ENCODE measurements around the gene EFNA1. TPM values are rescaled to one million over a fixed set of nuclear protein-coding genes. Genes with fewer than 3 reads are reported as not detected.

Gene EFNA1
- total and polyA plus RNA-seq, 2 of the 13 experiments (the other 11 are each of a cell fraction or from before 2014, with no cell fraction given), result 81.8 to 874 TPM

GRCh38 chr1:155084722-155085503 lies 42.8 kb upstream of the EFNA1 start (continued):
- TF ChIP-seq MLXIP (CRISPR knock-in tag; IDR thresholded peaks at IDR 0.05; ENCODE audit: borderline replicate concordance), result no peak
- no peak for TF ChIP-seq ATF1 (CRISPR knock-in tag; IDR thresholded peaks at IDR 0.05)
- 0 out of 2 replicates have a peak, but pooled peaks have one; percentile 16 for TF ChIP-seq ZNF230 (CRISPR knock-in tag; IDR thresholded peaks at IDR 0.05)
- TF ChIP-seq CBFB (CRISPR knock-in tag; IDR thresholded peaks at IDR 0.05), result peak; percentile 80
- TF ChIP-seq JARID2 (CRISPR knock-in tag; IDR thresholded peaks at IDR 0.05; ENCODE audit: insufficient replicate concordance), result peak; percentile 62
- TF ChIP-seq ZSCAN12 (CRISPR knock-in tag; IDR thresholded peaks at IDR 0.05), result no peak
- TF ChIP-seq ZBTB14 (CRISPR knock-in tag; IDR thresholded peaks at IDR 0.05), result peak; percentile 56
- TF ChIP-seq KAT8 (CRISPR knock-in tag; IDR thresholded peaks at IDR 0.05), result peak; percentile 79
- no peak for TF ChIP-seq KDM4B (CRISPR knock-in tag; IDR thresholded peaks at IDR 0.05)
- no peak for TF ChIP-seq TAF1 (CRISPR knock-in tag; IDR thresholded peaks at IDR 0.05)
- TF ChIP-seq RBM39 (IDR thresholded peaks at IDR 0.05; ENCODE audit: low read depth, low read length, poor library complexity, severe bottlenecking), result peak; percentile 45
- TF ChIP-seq HNRNPLL (IDR thresholded peaks at IDR 0.05; ENCODE audit: low read depth, low read length, poor library complexity, severe bottlenecking), result peak; percentile 87
- peak; percentile 43; the same call in 1 of the 2 replicates for TF ChIP-seq TFDP1 (CRISPR knock-in tag; IDR thresholded peaks at IDR 0.05; ENCODE audit: borderline replicate concordance)
- TF ChIP-seq ZFP91 (CRISPR knock-in tag; IDR thresholded peaks at IDR 0.05; ENCODE audit: borderline replicate concordance), result peak; percentile 92
- TF ChIP-seq SKI (IDR thresholded peaks at IDR 0.05; ENCODE audit: partially characterized antibody), result peak; percentile 12
- TF ChIP-seq YEATS2 (CRISPR knock-in tag; IDR thresholded peaks at IDR 0.05; ENCODE audit: borderline replicate concordance), result peak; percentile 66; the same call in 1 of the 2 replicates
- TF ChIP-seq ZMYM2 (CRISPR knock-in tag; IDR thresholded peaks at IDR 0.05), result no peak
- TF ChIP-seq ZFP1 (CRISPR knock-in tag; IDR thresholded peaks at IDR 0.05), result peak; percentile 59; the same call in 1 of the 2 replicates
- TF ChIP-seq FOXA3 (CRISPR knock-in tag; IDR thresholded peaks at IDR 0.05), result peak; percentile 52
- peak; percentile 79; the same call in 1 of the 2 replicates for TF ChIP-seq RXRB (CRISPR knock-in tag; IDR thresholded peaks at IDR 0.05; ENCODE audit: borderline replicate concordance)
- peak; percentile 78; the same call in 1 of the 2 replicates for TF ChIP-seq ZFP36L1 (CRISPR knock-in tag; IDR thresholded peaks at IDR 0.05)
- peak; percentile 30; the same call in 1 of the 2 replicates for TF ChIP-seq ATF3 (CRISPR knock-in tag; IDR thresholded peaks at IDR 0.05)
- TF ChIP-seq ZNF790 (CRISPR knock-in tag; IDR thresholded peaks at IDR 0.05; ENCODE audit: borderline replicate concordance), result peak; percentile 63; the same call in 1 of the 2 replicates

Data from HepG2 (cell line).